Glutamatergic neuron (in vitro differentiated cells): ENCODE measurements around the gene CTSZ. TPM values are rescaled to one million over a fixed set of nuclear protein-coding genes. Genes with fewer than 3 reads are reported as not detected.
"Not testable (repeated sequence)": the region's sequence is repeated elsewhere in the genome, so short reads cannot be mapped to it uniquely, and the experiment has no call there.

Experiments used
- DNase-seq: peaks from one replicate; pipeline ENCODE4 v3.0.0; 2022
- H3K27ac Mint-ChIP-seq: one replicate; pipeline ENCODE4 v1.8.0; 2020; ENCODE audit warnings: mild to moderate bottlenecking, mixed read lengths, inconsistent platforms; ENCODE audit not compliant: unreplicated experiment
- H3K27me3 Mint-ChIP-seq: one replicate; pipeline ENCODE4 v1.8.0; 2020; ENCODE audit warnings: mild to moderate bottlenecking, moderate library complexity, mixed read lengths, inconsistent platforms; ENCODE audit not compliant: unreplicated experiment
- H3K36me3 Mint-ChIP-seq: one replicate; pipeline ENCODE4 v1.8.0; 2020; ENCODE audit warnings: mild to moderate bottlenecking, mixed read lengths, inconsistent platforms; ENCODE audit not compliant: unreplicated experiment
- H3K4me1 Mint-ChIP-seq: one replicate; pipeline ENCODE4 v1.8.0; 2020; ENCODE audit warnings: mild to moderate bottlenecking, low read depth, mixed read lengths, inconsistent platforms; ENCODE audit not compliant: unreplicated experiment
- H3K4me3 Mint-ChIP-seq: one replicate; pipeline ENCODE4 v1.8.0; 2020; ENCODE audit warnings: mild to moderate bottlenecking, mixed read lengths, inconsistent platforms; ENCODE audit not compliant: unreplicated experiment
- H3K9me3 Mint-ChIP-seq: one replicate; pipeline ENCODE4 v1.8.0; 2020; ENCODE audit warnings: mild to moderate bottlenecking, moderate library complexity, mixed read lengths, inconsistent platforms; ENCODE audit not compliant: unreplicated experiment
- CTCF ChIP-seq: fragments of 200-600 bp; sonication (generic); IDR thresholded peaks from one replicate; pipeline ENCODE4 v1.5.0; 2021; ENCODE audit not compliant: partially characterized antibody, unreplicated experiment
- total RNA-seq: library from RNA; stranded (reverse); fragmentation: NEBNext Ultra II Directional; extraction: Animal tissue kit (Norgen Biotek cat#: 25700); gene quantifications from one replicate; pipeline ENCODE4 v1.2.1, GENCODE V29; 2021; ENCODE audit not compliant: unreplicated experiment

CTSZ gene
- total RNA-seq, 1 donor from 2014 or later, result 13.1 TPM

GRCh38 chr20:58967652-58968429, 39.2 kb downstream of the CTSZ start:
- no peak for DNase-seq
- Mint-ChIP-seq H3K4me3 (no peak overlapping the region), H3K4me1 (no peaks in the 10 kb centered on the region), H3K27ac (no peak overlapping the region), H3K36me3 (peaks cover 19% of the 10 kb centered on the region), H3K27me3 (no peaks in the 10 kb centered on the region), H3K9me3 (peaks cover 3% of the 10 kb centered on the region)
- TF ChIP-seq CTCF, result no peak

GRCh38 chr20:58965270-58966064, 41.6 kb downstream of the CTSZ start:
- no peak for DNase-seq
- peaks cover 22% of the 10 kb centered on the region for H3K36me3 Mint-ChIP-seq
- no peaks in the 10 kb centered on the region for H3K4me1 Mint-ChIP-seq

GRCh38 chr20:58963922-58964321, 43.1 kb downstream of the CTSZ start:
- DNase-seq, H3K9me3 Mint-ChIP-seq, H3K4me3 Mint-ChIP-seq, H3K27ac Mint-ChIP-seq, H3K4me1 Mint-ChIP-seq, H3K27me3 Mint-ChIP-seq: not testable (repeated sequence)
- peaks cover 15% of the 10 kb centered on the region for H3K36me3 Mint-ChIP-seq

More at GRCh38 chr20:58965270-58966064, 41.6 kb downstream of the CTSZ start:
- no peak for TF ChIP-seq CTCF
- H3K4me3 Mint-ChIP-seq, result no peak overlapping the region
- H3K27ac Mint-ChIP-seq, result no peak overlapping the region
- H3K9me3 Mint-ChIP-seq, result peaks cover 3% of the 10 kb centered on the region
- H3K27me3 Mint-ChIP-seq, result no peaks in the 10 kb centered on the region

GRCh38 chr20:58963060-58963584, 43.9 kb downstream of the CTSZ start:
- Mint-ChIP-seq H3K27ac (no peak overlapping the region), H3K4me3 (no peak overlapping the region), H3K27me3 (no peaks in the 10 kb centered on the region), H3K9me3 (peaks cover 2% of the 10 kb centered on the region), H3K36me3 (peaks cover 15% of the 10 kb centered on the region), H3K4me1 (no peaks in the 10 kb centered on the region)
- no peak for DNase-seq
- no peak for TF ChIP-seq CTCF

GRCh38 chr20:58959652-58960051, 47.4 kb downstream of the CTSZ start:
- Mint-ChIP-seq H3K36me3 (peaks cover 12% of the 10 kb centered on the region), H3K4me3 (no peak overlapping the region), H3K27me3 (peaks cover under 1% of the 10 kb centered on the region), H3K27ac (no peak overlapping the region), H3K9me3 (no peaks in the 10 kb centered on the region), H3K4me1 (no peaks in the 10 kb centered on the region)
- DNase-seq, result no peak
- no peak for TF ChIP-seq CTCF
